Fibroblast of peridontal ligament (primary cell): ENCODE data around the gene VPS45.
A peak's percentile ranks its signal among the peaks of the same experiment; 100 is the strongest.
"Not testable (repeated sequence)": the region's sequence is repeated elsewhere in the genome, so short reads cannot be mapped to it uniquely, and the experiment has no call there.

Experiments
- DNase-seq: peaks from one replicate; pipeline ENCODE4 v3.0.0-alpha.2; 2010; ENCODE audit errors: extremely low read depth

Gene VPS45

GRCh38 chr1:150160964-150161621, 93.5 kb downstream of the VPS45 start:
- DNase-seq = no peak

DNA sequence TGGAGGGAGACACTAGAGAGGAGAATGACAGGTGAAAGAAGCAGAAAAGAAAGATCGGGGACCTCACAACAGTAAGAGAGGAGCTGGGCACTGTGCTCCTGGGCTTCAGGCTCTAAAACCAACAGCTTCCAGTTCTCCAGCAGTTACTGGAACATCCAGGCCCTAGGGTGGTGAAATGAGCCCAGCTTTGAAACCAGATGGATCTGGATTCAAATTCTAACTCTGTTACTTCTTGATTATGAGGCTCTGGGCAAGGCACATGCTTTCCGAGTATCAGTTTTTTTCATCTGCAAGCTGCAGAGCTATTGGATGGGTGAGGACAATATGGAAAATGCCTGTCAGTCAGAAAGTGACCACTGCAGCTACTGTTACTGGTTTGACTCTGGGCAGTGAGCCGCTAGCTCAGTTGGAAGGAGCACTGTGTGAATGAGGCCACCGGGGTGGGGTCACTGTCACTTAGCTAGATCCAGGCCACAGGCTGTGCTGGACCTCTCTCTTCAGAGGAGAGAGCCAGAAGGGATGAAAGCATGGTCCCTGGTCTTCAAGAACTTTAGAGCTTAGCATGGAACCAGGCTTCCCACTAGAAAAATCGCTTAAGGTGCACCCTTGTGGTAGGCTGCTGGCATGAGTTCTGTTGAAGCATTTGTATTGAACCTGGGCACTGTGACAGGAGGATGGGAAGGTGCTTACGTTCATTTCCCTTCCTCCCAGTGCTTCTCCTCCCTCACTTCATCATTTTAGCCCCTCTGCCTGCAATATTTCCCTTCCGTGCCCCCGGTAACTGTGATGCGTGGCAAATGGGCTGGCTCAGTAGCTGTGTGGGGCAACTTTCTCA, 94.4 kb downstream of the VPS45 start:
- DNase-seq = peak; percentile 31

- DNase-seq = peak; percentile 20
These were observed 94.9 kb downstream of the VPS45 start for GRCh38 chr1:150162582-150162861.

DNA sequence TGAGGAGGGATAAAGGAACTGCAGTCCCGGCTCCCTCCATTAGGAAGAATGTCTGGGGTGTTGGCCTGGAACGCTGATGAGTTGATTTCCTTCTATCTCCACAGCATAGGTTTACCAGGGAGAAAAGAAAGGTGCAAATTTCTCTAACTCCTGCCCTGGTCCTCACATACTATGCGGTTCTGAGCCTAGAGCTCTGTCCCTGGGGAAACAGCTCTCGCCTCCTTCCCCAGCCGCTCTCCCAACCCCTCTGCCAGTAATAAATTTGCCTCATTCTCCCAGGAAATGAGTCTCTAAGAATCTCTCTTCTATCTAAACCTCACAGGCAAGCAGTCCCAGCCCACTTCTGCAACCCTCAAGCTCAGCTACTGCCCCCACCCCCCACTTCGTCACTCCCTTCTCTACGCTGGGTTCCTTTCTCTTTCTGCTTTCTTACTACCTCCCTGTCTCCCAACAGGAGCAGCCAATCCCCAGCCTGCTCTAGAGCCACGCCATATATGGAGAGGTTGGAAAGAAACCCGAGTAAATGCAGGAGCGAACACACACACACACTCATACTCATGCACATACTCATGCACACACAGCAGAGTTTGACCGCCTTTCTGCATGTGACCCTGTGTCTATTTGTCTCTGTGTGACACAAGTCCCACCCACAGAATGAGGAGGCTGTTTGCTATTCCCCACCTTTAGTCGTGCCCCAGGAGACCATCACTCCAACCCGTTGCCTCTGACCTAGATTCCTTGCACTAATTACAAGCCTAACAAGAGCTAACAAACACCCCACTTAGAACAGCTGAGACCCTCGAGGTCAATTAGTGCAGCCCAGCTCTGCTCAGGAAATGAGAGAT, 95.5 kb downstream of the VPS45 start:
- peak; percentile 99 for DNase-seq

DNA sequence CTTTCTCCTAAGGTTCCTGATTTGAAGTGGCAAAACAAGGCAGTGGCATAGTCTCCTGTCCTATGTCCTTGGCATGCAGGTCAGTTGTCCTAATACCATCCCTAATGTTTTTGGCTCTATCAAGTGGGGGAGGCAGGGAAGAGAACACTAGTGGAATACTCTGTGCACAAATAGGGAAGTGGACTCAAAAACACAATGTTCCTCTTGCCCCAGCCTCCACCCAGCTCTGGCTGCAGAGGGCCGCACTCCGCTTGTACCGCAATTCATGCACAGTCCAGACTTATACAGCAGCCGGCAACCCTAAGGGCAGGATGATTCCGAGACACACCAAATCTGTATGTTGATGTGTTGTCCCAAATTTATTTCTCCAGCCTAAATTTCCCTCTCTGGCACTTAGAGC, 96.6 kb downstream of the VPS45 start:
- DNase-seq = no peak

- DNase-seq = peak; percentile 18
These were observed 97.2 kb downstream of the VPS45 start for GRCh38 chr1:150164779-150165178.

- DNase-seq = peak; percentile 57
These were observed 98.3 kb downstream of the VPS45 start for GRCh38 chr1:150165622-150166612.

DNA sequence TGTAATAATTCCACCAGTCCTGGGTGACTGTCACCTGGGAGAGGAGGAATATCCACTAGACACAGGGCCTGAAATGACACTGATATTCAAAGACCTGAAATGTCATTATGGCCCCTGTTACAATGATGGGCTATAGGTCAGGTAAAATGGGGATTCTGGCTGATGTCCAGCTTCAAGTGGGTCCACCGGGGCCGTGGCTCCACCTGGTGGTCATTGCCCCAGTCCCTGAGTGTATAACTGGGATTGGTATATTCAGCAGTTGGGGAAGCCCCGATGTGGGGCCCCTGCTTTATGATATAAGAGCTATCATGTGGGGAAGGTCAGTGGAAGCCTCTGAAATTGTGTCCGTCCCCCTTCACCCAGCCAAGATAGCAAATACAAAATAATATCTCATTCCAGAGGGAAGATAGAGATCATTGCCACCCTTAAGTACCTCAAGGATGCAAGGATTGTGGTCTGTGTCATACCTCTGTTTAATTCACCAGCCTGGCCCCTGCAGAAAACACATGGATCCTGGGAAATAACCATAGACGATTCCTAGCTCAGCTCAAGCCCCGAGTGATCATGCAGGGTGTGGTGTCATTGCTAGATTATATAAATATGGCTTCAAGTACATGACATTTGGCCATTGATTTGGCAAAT, 101.5 kb downstream of the VPS45 start:
- peak; percentile 67 for DNase-seq

GRCh38 chr1:150171801-150172200, 104.2 kb downstream of the VPS45 start:
- no peak for DNase-seq

DNA sequence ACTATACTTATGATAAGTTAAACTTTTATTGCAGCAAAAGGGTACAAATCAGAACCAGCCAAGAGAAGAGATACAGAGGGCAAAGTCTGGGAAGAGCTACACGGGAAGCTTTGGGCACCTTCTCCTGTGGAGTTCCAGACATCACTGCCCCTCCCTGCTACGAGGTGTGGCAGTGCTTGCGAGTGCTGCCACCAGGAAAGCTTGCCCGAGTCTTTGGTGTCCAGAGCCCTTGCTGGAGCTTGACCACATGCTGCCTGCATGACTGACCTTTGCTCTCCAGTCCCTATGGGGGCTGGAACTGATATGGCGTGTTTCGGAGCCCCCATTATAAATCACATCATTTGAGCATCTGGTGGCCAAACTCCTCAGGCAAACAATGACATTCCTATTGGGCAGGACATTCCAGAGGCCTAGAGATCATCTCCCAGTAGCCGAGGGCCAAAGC, 105.6 kb downstream of the VPS45 start:
- DNase-seq = no peak

DNA sequence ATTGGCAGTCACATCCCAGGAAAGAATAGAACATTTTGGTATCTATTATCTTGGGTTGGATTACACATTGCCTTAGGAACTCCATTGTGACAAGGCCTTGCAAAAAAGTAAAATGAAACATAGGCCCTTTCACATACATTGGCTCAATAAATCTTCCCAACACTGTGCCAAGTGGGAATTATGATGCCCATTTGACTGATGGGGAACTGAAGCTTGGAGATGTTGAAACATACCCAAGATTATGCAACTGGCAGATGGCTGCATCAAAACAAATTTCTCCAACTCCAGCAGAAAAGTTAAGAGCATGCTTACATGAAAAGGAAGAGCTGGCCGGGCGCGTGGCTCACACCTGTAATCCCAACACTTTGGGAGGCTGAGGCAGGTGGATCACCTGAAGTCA, 109.0 kb downstream of the VPS45 start:
- DNase-seq = no peak

DNA sequence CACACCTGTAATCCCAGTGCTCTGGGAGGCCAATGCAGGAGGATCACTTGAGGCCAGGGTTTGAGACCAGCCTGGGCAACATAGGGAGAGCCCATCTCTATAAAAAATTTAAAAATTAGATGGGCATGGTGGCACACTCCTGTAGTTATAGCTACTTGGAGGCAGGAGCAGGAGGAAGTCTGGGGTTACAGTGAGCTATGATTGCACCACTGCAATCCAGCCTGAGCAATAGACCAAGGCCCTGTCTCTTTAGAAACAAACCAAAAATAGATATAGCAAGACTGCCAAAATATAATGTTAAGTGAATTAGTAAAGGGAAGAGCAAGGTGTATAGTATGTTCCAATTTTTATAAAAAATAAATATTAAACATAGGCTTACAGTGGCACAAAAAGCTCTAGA, 111.0 kb downstream of the VPS45 start:
- DNase-seq = no peak

GRCh38 chr1:150179867-150180266, 112.3 kb downstream of the VPS45 start:
- DNase-seq = no peak

DNA sequence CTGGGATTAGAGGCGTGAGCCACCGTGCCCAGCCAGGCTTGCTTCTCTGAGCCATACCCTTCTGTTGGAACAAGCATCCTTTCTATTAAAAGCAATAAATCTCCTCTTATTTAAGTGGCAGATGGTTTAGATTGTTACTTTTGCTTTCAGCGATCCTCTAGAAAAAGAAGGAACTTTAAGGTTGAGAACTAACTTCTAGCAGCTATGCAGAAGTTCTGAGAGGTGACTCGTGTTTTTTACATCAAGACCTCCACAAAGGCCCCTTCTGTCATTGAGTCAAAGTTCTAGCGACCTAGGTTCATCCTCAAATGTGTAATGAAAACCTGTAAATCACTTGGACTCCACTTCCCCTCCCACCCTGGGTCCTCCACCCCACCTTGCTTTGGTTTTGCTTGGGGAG, 112.9 kb downstream of the VPS45 start:
- DNase-seq = no peak

DNA sequence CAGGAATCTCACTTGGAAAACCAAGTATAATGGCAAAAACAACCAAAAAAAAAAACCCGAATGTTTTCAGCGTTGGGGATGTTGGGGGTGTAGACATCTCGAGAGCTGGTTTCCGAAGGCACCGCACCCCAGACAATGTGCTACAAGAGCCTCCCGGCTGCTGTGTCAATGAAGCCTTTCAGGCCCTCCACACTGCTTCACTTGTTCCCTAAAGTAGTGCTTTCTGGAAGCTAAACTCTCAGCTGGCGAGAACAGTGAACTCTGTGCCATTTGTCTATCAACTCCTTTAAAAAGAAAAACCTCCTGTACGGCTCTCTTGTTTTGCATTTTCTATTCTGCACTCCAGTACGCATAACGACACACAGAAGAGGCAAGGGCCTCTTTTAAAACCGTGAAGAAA, 114.7 kb downstream of the VPS45 start:
- DNase-seq = no peak

GRCh38 chr1:150183061-150183460, 115.5 kb downstream of the VPS45 start:
- no peak for DNase-seq

DNA sequence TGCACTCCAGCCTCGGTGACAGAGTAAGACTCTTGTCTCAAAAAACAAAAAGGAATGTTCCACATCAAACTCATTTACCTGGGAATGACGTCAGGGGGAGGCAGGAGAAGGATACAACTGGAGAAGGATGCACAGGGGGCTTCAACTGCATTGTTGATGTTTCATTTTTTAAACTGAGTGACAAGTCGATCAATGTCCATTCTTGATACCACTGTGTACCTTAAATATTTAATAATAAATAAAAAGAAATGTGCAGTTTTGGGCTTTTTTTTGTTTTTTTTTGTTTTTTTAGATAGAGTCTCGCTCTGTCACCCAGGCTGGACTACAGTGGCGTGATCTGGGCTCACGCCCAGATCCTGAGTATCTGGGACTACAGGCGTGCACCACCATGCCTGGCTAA, 117.9 kb downstream of the VPS45 start:
- DNase-seq = no peak

- DNase-seq = not testable (repeated sequence)
These were observed 118.8 kb downstream of the VPS45 start for GRCh38 chr1:150186438-150186788.

GRCh38 chr1:150186789-150187559, 119.4 kb downstream of the VPS45 start:
- peak; percentile 68 for DNase-seq

DNA sequence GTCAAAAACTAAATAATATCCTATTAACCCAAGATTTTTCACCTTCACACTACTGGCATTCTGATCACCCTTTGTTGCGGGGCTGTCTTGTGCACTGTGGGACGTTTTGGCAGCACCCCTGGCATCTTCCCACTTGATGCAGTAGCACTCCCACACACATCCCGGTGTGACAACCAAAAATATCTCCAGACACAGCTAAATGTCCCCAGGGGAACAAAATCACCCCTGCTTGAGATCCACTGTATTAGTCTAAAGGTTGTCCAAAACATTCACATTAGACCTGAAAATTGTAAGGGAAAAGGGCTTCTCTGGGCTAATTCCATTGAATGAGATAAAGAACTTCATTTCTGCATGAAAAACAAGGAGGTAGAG, 120.0 kb downstream of the VPS45 start:
- DNase-seq = no peak
